Coronary artery (tissue), 2 donors: ENCODE results near the gene DDX23.
"Not testable (repeated sequence)": the region's sequence is repeated elsewhere in the genome, so short reads cannot be mapped to it uniquely, and the experiment has no call there.

Source experiments
- DNase-seq: peaks from one replicate; pipeline ENCODE4 v3.0.0-alpha.2; 2017; ENCODE audit warnings: low spot score
- H3K27ac ChIP-seq, 2 donors: fragments of 200-600 bp; sonication (generic); one replicate each; pipeline ENCODE4 v1.5.1; 2016 to 2019
- H3K4me3 ChIP-seq: fragments of 200-600 bp; sonication (generic); 2 replicates; pipeline ENCODE4 v1.5.1; 2016; ENCODE audit warnings: mild to moderate bottlenecking, moderate library complexity
- CTCF ChIP-seq: fragments of 200-600 bp; sonication (generic); IDR thresholded peaks from one replicate; pipeline ENCODE4 v1.5.1; 2019; ENCODE audit warnings: antibody characterized with exemption

DDX23 gene

GRCh38 chr12:48875944-48876515 lies 24.1 kb upstream of the DDX23 start:
- DNase-seq = no peak
- TF ChIP-seq CTCF = no peak
- H3K4me3 ChIP-seq = no peak overlapping the region
- H3K27ac ChIP-seq = no peak overlapping the region

GRCh38 chr12:48873534-48873933 lies 21.6 kb upstream of the DDX23 start:
- H3K4me3 ChIP-seq, DNase-seq, H3K27ac ChIP-seq: not testable (repeated sequence)

- TF ChIP-seq CTCF = no peak
- Histone ChIP-seq H3K27ac (no peak overlapping the region), H3K4me3 (no peak overlapping the region)
- no peak for DNase-seq
These were observed 21.1 kb upstream of the DDX23 start for GRCh38 chr12:48873096-48873495.

- H3K4me3 ChIP-seq = no peak overlapping the region
- H3K27ac ChIP-seq = no peak overlapping the region
- no peak for DNase-seq
- no peak for TF ChIP-seq CTCF
These were observed 17.2 kb upstream of the DDX23 start for GRCh38 chr12:48869191-48869590.

GRCh38 chr12:48868451-48868850 lies 16.5 kb upstream of the DDX23 start:
- H3K27ac ChIP-seq = no peak overlapping the region

GRCh38 chr12:48866052-48866711 lies 14.2 kb upstream of the DDX23 start:
- Histone ChIP-seq H3K4me3 (peak overlapping the region; percentile 82), H3K27ac (peak overlapping the region in 1 of 2 donors; percentile 17)
- DNase-seq = no peak
- TF ChIP-seq CTCF = no peak

More at GRCh38 chr12:48868451-48868850, 16.5 kb upstream of the DDX23 start:
- no peak for DNase-seq
- no peak overlapping the region for H3K4me3 ChIP-seq
- TF ChIP-seq CTCF = no peak

GRCh38 chr12:48865281-48866051 lies 13.5 kb upstream of the DDX23 start, which contains the start of gene RND1:
RND1 (minus strand) TSS chr12:48865870; CDS start chr12:48865767, 103 bp downstream.
- Histone ChIP-seq H3K4me3 (peak within 1 kb of the TSS; percentile 82), H3K27ac (peak within 1 kb of the TSS in 1 of 2 donors; percentile 17)
- TF ChIP-seq CTCF = no peak
- DNase-seq = peak; percentile 92
